GM23248 (cell line): ENCODE measurements around the gene ABHD2. TPM values are rescaled to one million over a fixed set of nuclear protein-coding genes. Genes with fewer than 3 reads are reported as not detected.

ENCODE experiments used
- DNase-seq: peaks from one replicate; pipeline ENCODE4 v3.0.0-alpha.2; 2015
- H2AFZ ChIP-seq: fragments of 200-600 bp; sonication (generic); 2 replicates; pipeline ENCODE4 v1.6.1; 2016; ENCODE audit warnings: antibody characterized with exemption
- H3F3A ChIP-seq: fragments of 200-600 bp; sonication (generic); 2 replicates; pipeline ENCODE4 v1.6.1; 2016; ENCODE audit warnings: mild to moderate bottlenecking, antibody characterized with exemption, mixed run types; ENCODE audit not compliant: insufficient read depth
- H3K27ac ChIP-seq: fragments of 200-600 bp; sonication (generic); 2 replicates; pipeline ENCODE4 v1.5.1; 2016; ENCODE audit warnings: mild to moderate bottlenecking
- H3K27me3 ChIP-seq: fragments of 200-600 bp; sonication (generic); replicated peaks from 2 replicates; pipeline ENCODE4 v1.6.1; 2016; ENCODE audit warnings: mild to moderate bottlenecking; ENCODE audit not compliant: insufficient read depth
- H3K36me3 ChIP-seq: fragments of 200-600 bp; sonication (generic); 2 replicates; pipeline ENCODE4 v1.6.1; 2016; ENCODE audit warnings: low read depth, mild to moderate bottlenecking
- H3K4me1 ChIP-seq: fragments of 200-600 bp; sonication (generic); 2 replicates; pipeline ENCODE4 v1.6.1; 2016; ENCODE audit warnings: mild to moderate bottlenecking; ENCODE audit not compliant: insufficient read depth
- H3K4me2 ChIP-seq: fragments of 200-600 bp; sonication (generic); one replicate; pipeline ENCODE4 v1.6.1; 2016; ENCODE audit warnings: mild to moderate bottlenecking; ENCODE audit not compliant: unreplicated experiment
- H3K4me3 ChIP-seq: fragments of 200-600 bp; sonication (generic); 2 replicates; pipeline ENCODE4 v1.5.1; 2016; ENCODE audit warnings: mild to moderate bottlenecking
- H3K79me2 ChIP-seq: fragments of 200-600 bp; sonication (generic); 2 replicates; pipeline ENCODE4 v1.6.1; 2016; ENCODE audit warnings: mild to moderate bottlenecking; ENCODE audit not compliant: insufficient read depth
- H3K9ac ChIP-seq: fragments of 200-600 bp; sonication (generic); 2 replicates; pipeline ENCODE4 v1.6.1; 2016; ENCODE audit warnings: mild to moderate bottlenecking
- H3K9me2 ChIP-seq: fragments of 200-600 bp; sonication (generic); 2 replicates; pipeline ENCODE4 v1.6.1; 2016; ENCODE audit warnings: mixed run types, mild to moderate bottlenecking, moderate library complexity; ENCODE audit not compliant: insufficient read depth
- H3K9me3 ChIP-seq: fragments of 200-600 bp; sonication (generic); one replicate; pipeline ENCODE4 v1.6.1; 2017; ENCODE audit warnings: low read depth
- H4K20me1 ChIP-seq: fragments of 200-600 bp; sonication (generic); 2 replicates; pipeline ENCODE4 v1.6.0; 2016; ENCODE audit not compliant: insufficient read depth
- EZH2 ChIP-seq: fragments of 200-600 bp; sonication (generic); IDR thresholded peaks from 2 replicates; pipeline ENCODE4 v1.6.1; 2018; ENCODE audit warnings: antibody characterized with exemption, mild to moderate bottlenecking; ENCODE audit not compliant: insufficient read depth, poor library complexity, severe bottlenecking
- EZH2phosphoT487 ChIP-seq: fragments of 200-600 bp; sonication (generic); IDR thresholded peaks from 2 replicates; pipeline ENCODE4 v1.6.1; 2018; ENCODE audit warnings: antibody characterized with exemption, moderate library complexity, mild to moderate bottlenecking, low read depth; ENCODE audit not compliant: insufficient read depth
- WGBS, 2 experiments: methylation state at CpG; one replicate each; pipeline ENCODE4 v1.1.6; 2015 to 2017; ENCODE audit warnings: low lambda C conversion rate in 2 of 2, low coverage in 1 of 2; ENCODE audit errors: missing lambda C conversion rate in 2 of 2; 5-methylcytosine and 5-hydroxymethylcytosine counted together
- in situ Hi-C: fragments of 300-500 bp; cut with MboI; formaldehyde crosslinking; loops from 2 replicates; pipeline ENCODE4 v1.15.0; 2020
- polyA plus RNA-seq: library from polyadenylated mRNA; unstranded; fragments of >200 nt; fragmentation: Nextera tagmentation; extraction: Ambion mirVana; gene quantifications from 2 replicates; pipeline ENCODE4 v1.2.1, GENCODE V29; 2016
- total RNA-seq: library from RNA; depleted of rRNA; stranded (reverse); fragments of >200 nt; shearing (Covaris generic); gene quantifications from 2 replicates; pipeline ENCODE4 v1.2.3, GENCODE V29; 2014

The ABHD2 gene
- total and polyA plus RNA-seq, 2 experiments from 2014 or later = 17.6 to 24.2 TPM

GRCh38 chr15:89150287-89150686 lies 62.0 kb downstream of the ABHD2 start:
- Histone ChIP-seq H3K4me2 (no peak overlapping the region), H3K9ac (no peak overlapping the region), H3K4me1 (no peaks in the 10 kb centered on the region), H2AFZ (no peak overlapping the region), H3K27ac (no peak overlapping the region), H3K4me3 (no peak overlapping the region), H3K9me3 (no peaks in the 10 kb centered on the region), H4K20me1 (no peaks in the 10 kb centered on the region), H3K9me2 (no peaks in the 10 kb centered on the region), H3K36me3 (0 out of 2 replicates have a peak, but pooled peaks cover 7% of the 10 kb centered on the region), H3K27me3 (no peaks in the 10 kb centered on the region), H3F3A (no peaks in the 10 kb centered on the region), H3K79me2 (no peaks in the 10 kb centered on the region)
- in situ Hi-C loops = no loop called here
- TF ChIP-seq EZH2 (no peak), EZH2phosphoT487 (no peak)
- 81 to 85% methylated on average over 3 of the region's 3 CpGs for WGBS, 2 experiments
- no peak for DNase-seq

GRCh38 chr15:89150762-89151664 lies 62.8 kb downstream of the ABHD2 start:
- no peaks in the 10 kb centered on the region for H3F3A ChIP-seq
- H3K4me3 ChIP-seq = no peak overlapping the region
- no peaks in the 10 kb centered on the region for H3K4me1 ChIP-seq
- in situ Hi-C loops = no loop called here
- no peaks in the 10 kb centered on the region for H3K9me3 ChIP-seq
- H3K36me3 ChIP-seq = 0 out of 2 replicates have a peak, but pooled peaks cover 7% of the 10 kb centered on the region
- no peak for DNase-seq
- TF ChIP-seq EZH2 = no peak
- TF ChIP-seq EZH2phosphoT487 = no peak
- H3K27ac ChIP-seq = no peak overlapping the region
- no peak overlapping the region for H3K9ac ChIP-seq
- no peaks in the 10 kb centered on the region for H3K79me2 ChIP-seq
- no peak overlapping the region for H2AFZ ChIP-seq
- no peaks in the 10 kb centered on the region for H4K20me1 ChIP-seq
- no peaks in the 10 kb centered on the region for H3K9me2 ChIP-seq
- H3K27me3 ChIP-seq = no peaks in the 10 kb centered on the region
- WGBS, 2 experiments = 85 to 86% methylated on average over 12 of the region's 12 CpGs
- H3K4me2 ChIP-seq = no peak overlapping the region

DNA sequence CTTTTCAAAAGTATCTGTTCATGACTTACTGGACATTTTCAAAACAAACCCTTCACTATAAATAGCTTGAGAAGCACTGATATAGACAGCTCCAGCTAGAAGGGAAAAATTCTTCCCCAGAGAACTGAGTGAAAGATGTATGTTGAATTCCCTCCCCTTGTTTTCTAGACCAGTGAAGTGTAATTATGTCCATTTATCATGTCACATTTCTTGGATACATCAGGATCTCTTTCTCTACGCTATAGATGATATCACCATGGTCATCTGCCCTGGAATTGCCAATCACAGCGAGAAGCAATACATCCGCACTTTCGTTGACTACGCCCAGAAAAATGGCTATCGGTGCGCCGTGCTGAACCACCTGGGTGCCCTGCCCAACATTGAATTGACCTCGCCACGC lies 66.9 kb downstream of the ABHD2 start:
- no peak overlapping the region for H3K4me2 ChIP-seq
- no peaks in the 10 kb centered on the region for H4K20me1 ChIP-seq
- H3K4me3 ChIP-seq = no peak overlapping the region
- no peak overlapping the region for H3K27ac ChIP-seq
- 0 out of 2 replicates have a peak, but pooled peaks cover 7% of the 10 kb centered on the region for H3K36me3 ChIP-seq
- H2AFZ ChIP-seq = no peak overlapping the region
- H3K9me3 ChIP-seq = no peaks in the 10 kb centered on the region
- H3K79me2 ChIP-seq = no peaks in the 10 kb centered on the region
- TF ChIP-seq EZH2phosphoT487 (no peak), EZH2 (no peak)
- H3K9me2 ChIP-seq = no peaks in the 10 kb centered on the region
- no peaks in the 10 kb centered on the region for H3F3A ChIP-seq
- no peaks in the 10 kb centered on the region for H3K4me1 ChIP-seq
- H3K9ac ChIP-seq = no peak overlapping the region
- no peaks in the 10 kb centered on the region for H3K27me3 ChIP-seq
- WGBS, 2 experiments = 97 to 98% methylated on average over 10 of the region's 10 CpGs
- no peak for DNase-seq
- in situ Hi-C loops = no loop called here

DNA sequence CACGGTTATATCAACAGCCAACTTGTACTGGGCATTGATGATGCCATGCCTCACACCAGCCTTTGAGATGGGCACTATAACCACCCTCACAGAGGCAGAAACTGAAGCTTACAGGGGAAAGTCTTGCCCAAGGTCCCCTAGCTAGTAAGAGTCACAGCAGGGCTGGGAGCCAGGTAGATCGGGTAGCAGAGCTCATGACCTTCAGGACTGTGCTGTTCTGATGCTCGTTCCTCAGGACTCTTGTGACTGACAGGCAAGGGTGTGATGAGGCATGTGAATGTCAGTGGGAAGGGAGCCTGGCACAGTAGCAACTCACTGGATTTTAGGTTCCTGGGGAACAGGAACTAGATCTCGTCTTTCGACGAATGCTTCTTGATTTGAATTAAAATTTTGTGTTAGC lies 67.4 kb downstream of the ABHD2 start:
- Histone ChIP-seq H4K20me1 (no peaks in the 10 kb centered on the region), H3K27ac (no peak overlapping the region), H2AFZ (no peak overlapping the region), H3K4me1 (no peaks in the 10 kb centered on the region), H3K36me3 (0 out of 2 replicates have a peak, but pooled peaks cover 7% of the 10 kb centered on the region), H3K27me3 (no peaks in the 10 kb centered on the region), H3K4me3 (no peak overlapping the region), H3K4me2 (no peak overlapping the region), H3K79me2 (no peaks in the 10 kb centered on the region), H3K9me3 (no peaks in the 10 kb centered on the region), H3F3A (no peaks in the 10 kb centered on the region), H3K9ac (no peak overlapping the region), H3K9me2 (no peaks in the 10 kb centered on the region)
- DNase-seq = no peak
- in situ Hi-C loops = no loop called here
- WGBS, 2 experiments = 75 to 84% methylated on average over 6 of the region's 6 CpGs
- TF ChIP-seq EZH2phosphoT487 = no peak
- TF ChIP-seq EZH2 = no peak
